HG03520 (cell line): ENCODE measurements around the gene GSTP1.
"Not testable (repeated sequence)": the region's sequence is repeated elsewhere in the genome, so short reads cannot be mapped to it uniquely, and the experiment has no call there.

Source experiments
- ATAC-seq: cut with Tn5 transposase; IDR thresholded peaks from one replicate; pipeline ENCODE4 v1.9.1; 2021; ENCODE audit warnings: mild to moderate bottlenecking, moderate library complexity; ENCODE audit not compliant: unreplicated experiment

GSTP1 gene

GRCh38 chr11:67583247-67584204 lies at the start of gene GSTP1:
Gene GSTP1, plus strand, starts transcription at chr11:67583812. Its CDS starts 32 bp downstream, at chr11:67583844.
- peak; percentile 53 for ATAC-seq

- ATAC-seq: no peak
Observed at GRCh38 chr11:67534070-67534679, 49.4 kb upstream of the GSTP1 start.

GRCh38 chr11:67535561-67535960 lies 48.1 kb upstream of the GSTP1 start:
- ATAC-seq: no peak

- no peak for ATAC-seq
Observed at GRCh38 chr11:67538306-67538705, 45.3 kb upstream of the GSTP1 start.

- no peak for ATAC-seq
Observed at GRCh38 chr11:67538823-67539505, 44.6 kb upstream of the GSTP1 start.

GRCh38 chr11:67539550-67539949 lies 44.1 kb upstream of the GSTP1 start:
- ATAC-seq: no peak

GRCh38 chr11:67541198-67541597 lies 42.4 kb upstream of the GSTP1 start:
- ATAC-seq: no peak

- no peak for ATAC-seq
Observed at GRCh38 chr11:67542169-67542568, 41.4 kb upstream of the GSTP1 start.

GRCh38 chr11:67542971-67543370 lies 40.6 kb upstream of the GSTP1 start:
- ATAC-seq: no peak

- no peak for ATAC-seq
Observed at GRCh38 chr11:67543585-67543984, 40.0 kb upstream of the GSTP1 start.

- ATAC-seq: no peak
Observed at GRCh38 chr11:67544616-67545242, 38.9 kb upstream of the GSTP1 start.

GRCh38 chr11:67545280-67545679 lies 38.3 kb upstream of the GSTP1 start:
- no peak for ATAC-seq

- ATAC-seq: not testable (repeated sequence)
Observed at GRCh38 chr11:67548112-67548511, 35.5 kb upstream of the GSTP1 start.

GRCh38 chr11:67548555-67549110 lies 35.0 kb upstream of the GSTP1 start:
- no peak for ATAC-seq

- ATAC-seq: no peak
Observed at GRCh38 chr11:67551127-67551526, 32.5 kb upstream of the GSTP1 start.

GRCh38 chr11:67551697-67552096 lies 31.9 kb upstream of the GSTP1 start:
- not testable (repeated sequence) for ATAC-seq

GRCh38 chr11:67556244-67556643 lies 27.4 kb upstream of the GSTP1 start:
- ATAC-seq: no peak

GRCh38 chr11:67558084-67558772 lies 25.4 kb upstream of the GSTP1 start:
- ATAC-seq: peak; percentile 51

- ATAC-seq: peak; percentile 64
Observed at GRCh38 chr11:67561971-67562619, 21.5 kb upstream of the GSTP1 start.
